GM18868 (cell line): ENCODE results near the gene FAM117A.
"Not testable (repeated sequence)": the region's sequence is repeated elsewhere in the genome, so short reads cannot be mapped to it uniquely, and the experiment has no call there.

Source experiments
- ATAC-seq: cut with Tn5 transposase; IDR thresholded peaks from one replicate; pipeline ENCODE4 v1.9.1; 2021; ENCODE audit warnings: mild to moderate bottlenecking, moderate library complexity; ENCODE audit not compliant: unreplicated experiment

The FAM117A gene

GRCh38 chr17:49741692-49742076 is 22.2 kb downstream of the FAM117A start:
- ATAC-seq: no peak

- ATAC-seq: peak; percentile 44
Observed at GRCh38 chr17:49741009-49741691, 22.8 kb downstream of the FAM117A start.

- peak; percentile 57 for ATAC-seq
Observed at GRCh38 chr17:49739641-49740271, 24.2 kb downstream of the FAM117A start.

- ATAC-seq: no peak
Observed at GRCh38 chr17:49738456-49739163, 25.3 kb downstream of the FAM117A start.

- ATAC-seq: no peak
Observed at GRCh38 chr17:49734515-49735490, 29.1 kb downstream of the FAM117A start.

- no peak for ATAC-seq
Observed at GRCh38 chr17:49731435-49731831, 32.5 kb downstream of the FAM117A start.

GRCh38 chr17:49730785-49731434 is 33.0 kb downstream of the FAM117A start:
- ATAC-seq: no peak

GRCh38 chr17:49730078-49730784 is 33.7 kb downstream of the FAM117A start:
- no peak for ATAC-seq

GRCh38 chr17:49729069-49729468 is 34.9 kb downstream of the FAM117A start:
- ATAC-seq: no peak

- ATAC-seq: no peak
Observed at GRCh38 chr17:49728425-49728824, 35.5 kb downstream of the FAM117A start.

- no peak for ATAC-seq
Observed at GRCh38 chr17:49727380-49727779, 36.6 kb downstream of the FAM117A start.

GRCh38 chr17:49725452-49726130 is 38.3 kb downstream of the FAM117A start:
- ATAC-seq: no peak

GRCh38 chr17:49724552-49724951 is 39.4 kb downstream of the FAM117A start:
- not testable (repeated sequence) for ATAC-seq

- no peak for ATAC-seq
Observed at GRCh38 chr17:49723423-49723822, 40.5 kb downstream of the FAM117A start.

GRCh38 chr17:49722066-49722465 is 41.9 kb downstream of the FAM117A start:
- ATAC-seq: no peak

- no peak for ATAC-seq
Observed at GRCh38 chr17:49717371-49717861, 46.5 kb downstream of the FAM117A start.

GRCh38 chr17:49716668-49717364 is 47.1 kb downstream of the FAM117A start:
- ATAC-seq: no peak

- no peak for ATAC-seq
Observed at GRCh38 chr17:49715717-49716279, 48.1 kb downstream of the FAM117A start.
